ENCODE measurements around the gene PLA2G4D.
A peak's percentile ranks its signal among the peaks of the same experiment; 100 is the strongest.

Gene PLA2G4D, protein sequence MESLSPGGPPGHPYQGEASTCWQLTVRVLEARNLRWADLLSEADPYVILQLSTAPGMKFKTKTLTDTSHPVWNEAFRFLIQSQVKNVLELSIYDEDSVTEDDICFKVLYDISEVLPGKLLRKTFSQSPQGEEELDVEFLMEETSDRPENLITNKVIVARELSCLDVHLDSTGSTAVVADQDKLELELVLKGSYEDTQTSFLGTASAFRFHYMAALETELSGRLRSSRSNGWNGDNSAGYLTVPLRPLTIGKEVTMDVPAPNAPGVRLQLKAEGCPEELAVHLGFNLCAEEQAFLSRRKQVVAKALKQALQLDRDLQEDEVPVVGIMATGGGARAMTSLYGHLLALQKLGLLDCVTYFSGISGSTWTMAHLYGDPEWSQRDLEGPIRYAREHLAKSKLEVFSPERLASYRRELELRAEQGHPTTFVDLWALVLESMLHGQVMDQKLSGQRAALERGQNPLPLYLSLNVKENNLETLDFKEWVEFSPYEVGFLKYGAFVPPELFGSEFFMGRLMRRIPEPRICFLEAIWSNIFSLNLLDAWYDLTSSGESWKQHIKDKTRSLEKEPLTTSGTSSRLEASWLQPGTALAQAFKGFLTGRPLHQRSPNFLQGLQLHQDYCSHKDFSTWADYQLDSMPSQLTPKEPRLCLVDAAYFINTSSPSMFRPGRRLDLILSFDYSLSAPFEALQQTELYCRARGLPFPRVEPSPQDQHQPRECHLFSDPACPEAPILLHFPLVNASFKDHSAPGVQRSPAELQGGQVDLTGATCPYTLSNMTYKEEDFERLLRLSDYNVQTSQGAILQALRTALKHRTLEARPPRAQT

DNA sequence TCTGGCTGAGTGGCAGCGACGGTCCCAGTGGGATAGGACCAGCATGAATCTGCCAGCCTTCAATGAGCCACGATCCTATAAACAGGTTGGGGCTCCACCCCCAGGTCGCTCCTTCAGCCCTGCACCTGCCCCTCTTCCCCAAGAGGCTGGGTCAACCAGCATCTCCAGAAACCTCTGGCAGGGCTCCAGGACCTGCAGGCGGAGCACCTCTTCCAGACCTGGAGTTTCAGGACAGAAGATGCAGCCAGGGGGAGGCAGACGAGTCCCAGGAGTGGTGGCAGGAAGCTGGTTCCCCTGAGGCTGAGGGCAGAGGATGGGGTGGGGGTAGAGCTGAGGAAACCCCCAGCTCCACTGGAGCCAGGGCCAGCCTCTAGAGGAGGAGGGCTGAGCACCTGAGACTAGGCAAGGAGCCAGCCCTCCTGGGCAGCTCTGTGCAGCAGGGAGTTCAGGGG, at the start of gene PLA2G4D:
PLA2G4D (minus strand) TSS at position 51 of the 452 bp plus-strand sequence. CDS start 103 bp downstream, outside the sequence.
- no peak for DNase-seq (ENCODE audit: low read depth)

DNA sequence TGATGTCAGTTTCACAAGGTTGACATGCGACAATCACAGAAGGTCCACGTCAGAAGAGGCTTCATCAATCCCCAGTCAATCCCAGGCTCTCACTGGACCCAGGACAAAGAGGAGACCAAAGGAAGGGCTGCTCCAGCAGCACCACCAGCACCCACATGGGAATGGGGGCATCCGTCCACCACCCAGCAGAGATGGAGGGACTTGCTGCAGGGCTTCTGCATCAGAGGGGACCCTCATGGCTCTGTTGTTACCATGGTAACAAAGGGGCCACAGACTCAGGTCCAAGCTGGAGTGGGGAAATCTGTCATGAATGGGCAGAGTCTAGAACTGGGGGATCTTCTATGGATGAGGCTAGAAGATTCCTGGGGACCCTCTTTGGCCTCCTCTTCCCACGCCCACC, 49.0 kb upstream of the PLA2G4D start:
- no peak for DNase-seq (ENCODE audit: low read depth)

GRCh38 chr15:42141795-42142667, 47.7 kb upstream of the PLA2G4D start:
- no peak for DNase-seq (ENCODE audit: low read depth)

GRCh38 chr15:42141246-42141645, 46.9 kb upstream of the PLA2G4D start:
- no peak for DNase-seq (ENCODE audit: low read depth)

- DNase-seq (ENCODE audit: low read depth) = no peak
Measured at GRCh38 chr15:42140383-42141070, 46.2 kb upstream of the PLA2G4D start.

GRCh38 chr15:42139596-42139995, 45.2 kb upstream of the PLA2G4D start:
- DNase-seq (ENCODE audit: low read depth) = no peak

GRCh38 chr15:42138968-42139386, 44.6 kb upstream of the PLA2G4D start:
- no peak for DNase-seq (ENCODE audit: low read depth)

- no peak for DNase-seq (ENCODE audit: low read depth)
Measured at GRCh38 chr15:42138411-42138810, 44.0 kb upstream of the PLA2G4D start.

DNA sequence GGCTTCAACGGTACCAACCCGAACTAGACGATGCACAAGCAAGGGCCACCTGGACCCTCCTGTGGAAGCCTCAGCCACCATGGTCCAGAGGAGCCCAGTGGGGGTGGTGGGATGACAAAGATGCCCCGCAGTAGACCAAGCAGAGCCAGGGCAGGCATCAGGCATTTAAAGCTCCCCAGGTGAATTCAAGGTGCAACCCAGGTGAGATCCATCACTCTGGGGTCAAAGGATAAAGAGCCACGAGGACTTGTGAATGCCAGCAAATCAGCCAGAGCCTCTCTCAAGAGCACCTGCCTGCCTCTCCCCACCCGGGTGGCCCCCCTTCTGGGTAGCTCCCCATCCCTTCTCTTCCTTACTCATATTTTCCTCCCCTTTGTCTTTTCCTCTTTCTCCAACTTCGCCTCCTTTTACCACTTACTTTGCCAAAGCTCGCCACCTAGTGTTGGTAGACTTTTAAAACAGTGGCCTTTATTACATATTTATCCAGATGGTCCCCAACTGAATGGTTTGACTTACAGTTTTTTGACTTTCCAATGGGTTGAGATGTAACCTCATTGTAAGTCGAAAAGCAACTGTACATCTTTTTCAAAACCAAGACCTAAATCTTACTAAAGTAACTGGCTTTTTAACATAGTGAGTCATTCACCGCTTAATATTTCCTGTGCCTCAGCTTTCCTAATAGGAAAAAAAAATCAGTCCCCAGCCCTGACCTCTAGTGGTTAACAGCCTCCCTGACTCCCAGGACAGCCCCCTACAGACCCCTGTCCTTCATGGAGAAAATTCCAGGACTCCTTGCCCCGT, 43.3 kb upstream of the PLA2G4D start:
- peak; percentile 51 for DNase-seq (ENCODE audit: low read depth)

- no peak for DNase-seq (ENCODE audit: low read depth)
Measured at GRCh38 chr15:42136513-42136912, 42.2 kb upstream of the PLA2G4D start.

GRCh38 chr15:42135351-42135750, 41.0 kb upstream of the PLA2G4D start:
- no peak for DNase-seq (ENCODE audit: low read depth)

DNA sequence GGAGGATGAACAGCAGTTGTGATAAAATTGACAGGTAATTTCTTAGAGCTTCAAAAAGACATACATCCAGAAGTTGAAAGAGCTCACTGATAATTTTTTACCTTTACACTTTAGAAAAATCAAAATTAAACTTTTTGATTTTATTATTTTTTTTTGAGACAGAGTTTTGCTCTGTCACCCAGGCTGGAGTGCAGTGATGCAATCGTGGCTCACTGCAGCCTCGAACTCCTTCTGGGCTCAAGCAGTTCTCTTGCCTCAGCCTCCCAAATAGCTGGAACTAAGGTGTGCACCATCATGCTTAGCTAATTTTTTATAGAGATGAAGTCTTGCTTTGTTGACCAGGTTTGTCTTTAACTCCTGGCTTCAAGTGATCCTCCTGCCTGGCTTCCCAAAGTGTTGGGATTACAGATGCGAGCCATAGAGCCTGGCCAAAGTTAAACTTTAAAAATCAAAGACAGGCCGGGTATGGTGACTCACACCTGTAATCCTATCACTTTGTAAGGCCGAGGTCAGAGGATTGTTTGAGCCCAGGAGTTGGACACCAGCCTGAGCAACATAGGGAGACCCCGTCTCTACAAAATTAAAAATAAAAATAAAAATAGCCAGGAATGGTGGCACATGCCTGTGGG, 40.4 kb upstream of the PLA2G4D start:
- DNase-seq (ENCODE audit: low read depth) = no peak

DNA sequence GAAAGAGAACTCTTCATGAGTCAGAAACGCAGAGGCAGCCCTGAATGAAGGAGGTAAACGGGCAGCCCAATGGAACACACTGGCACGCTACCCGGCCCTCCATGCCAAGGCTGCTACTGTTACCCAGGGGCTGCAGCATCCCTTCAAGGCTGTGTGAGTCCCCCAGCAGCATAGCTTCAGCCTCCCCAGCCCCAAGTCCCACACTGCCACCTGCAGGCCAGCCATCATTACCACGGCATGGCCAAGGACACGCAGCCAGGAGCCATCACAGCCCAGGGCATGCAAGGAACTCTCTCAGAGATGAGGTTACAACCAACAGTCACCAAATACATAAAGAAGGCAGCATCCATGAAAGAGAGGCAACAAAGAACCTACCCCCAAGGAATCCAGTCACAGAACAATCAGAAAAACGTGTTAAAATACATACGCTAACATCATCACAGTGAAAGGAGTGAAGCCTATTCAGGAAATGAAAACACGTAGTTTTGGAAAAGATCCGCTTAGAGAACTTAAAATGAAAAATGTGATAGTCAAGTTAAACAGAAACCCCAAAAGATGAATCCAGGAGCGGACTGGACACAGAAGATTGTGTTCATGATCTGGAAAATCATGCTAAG, 39.6 kb upstream of the PLA2G4D start:
- peak; percentile 38 for DNase-seq (ENCODE audit: low read depth)

DNA sequence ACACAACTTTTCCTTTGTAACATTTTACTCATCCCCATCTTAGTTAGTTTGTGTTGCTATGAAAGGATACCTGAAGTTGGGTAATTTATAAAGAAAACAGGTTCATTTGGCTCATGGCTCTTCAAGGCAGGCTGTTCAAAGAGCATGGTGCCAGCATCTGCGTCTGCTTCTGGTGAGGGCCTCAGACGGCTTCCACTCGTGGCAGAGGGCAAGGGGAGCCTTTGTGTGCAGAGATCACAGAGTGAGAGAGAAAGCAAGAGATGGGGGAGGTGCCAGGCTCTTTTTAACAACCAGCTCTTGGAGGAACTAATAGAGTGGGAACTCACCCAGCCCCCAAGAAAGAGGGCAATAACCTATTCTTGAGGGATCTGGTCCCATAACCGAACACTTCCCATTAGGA, 39.0 kb upstream of the PLA2G4D start:
- DNase-seq (ENCODE audit: low read depth) = no peak

DNA sequence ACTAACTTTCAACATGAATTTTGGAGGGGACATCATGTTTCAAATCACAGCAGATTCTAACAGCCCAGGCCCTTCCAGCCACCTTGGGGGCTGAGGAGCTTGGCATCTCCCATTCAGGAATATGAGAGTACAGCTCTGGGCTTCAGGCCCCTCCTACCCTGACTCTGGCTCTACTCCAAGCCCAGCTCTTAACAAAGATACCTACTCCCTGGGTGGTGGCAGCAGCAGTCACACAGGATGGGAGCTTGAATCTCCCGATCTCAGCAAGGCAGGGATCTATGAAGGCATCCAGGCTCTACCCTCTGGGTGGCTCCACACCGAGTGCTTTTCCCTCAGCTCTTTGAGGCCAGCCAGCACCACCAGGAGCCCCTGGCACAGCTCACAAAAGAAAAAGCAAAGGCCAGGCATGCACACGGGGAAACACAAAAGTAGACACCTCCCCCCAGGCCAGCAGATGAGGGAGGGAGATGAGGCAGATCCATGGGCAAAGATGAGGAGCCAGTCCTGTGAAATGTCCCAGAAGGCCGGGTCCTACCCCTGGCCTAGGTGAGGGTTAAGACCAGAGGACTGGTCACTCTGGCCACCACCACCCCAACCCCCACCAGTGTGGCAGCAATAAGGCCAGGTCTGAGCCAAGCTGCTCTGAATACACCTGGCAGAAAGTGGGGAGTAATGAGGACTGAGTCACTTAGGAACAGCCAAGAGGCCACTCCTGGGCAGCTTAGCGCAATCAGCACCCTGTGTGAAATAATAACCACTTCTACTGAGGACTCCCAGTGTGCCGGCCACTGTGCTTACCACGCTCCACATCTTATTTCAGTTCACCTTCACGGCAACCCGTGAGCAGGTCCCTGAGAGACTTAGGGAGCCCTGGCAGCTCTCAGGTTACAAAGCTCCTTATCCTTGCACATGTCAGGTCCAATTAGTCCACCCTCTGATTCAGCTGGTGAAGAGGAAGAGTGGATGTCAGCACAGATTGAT, 37.8 kb upstream of the PLA2G4D start:
- no peak for DNase-seq (ENCODE audit: low read depth)

GRCh38 chr15:42131006-42131405, 36.6 kb upstream of the PLA2G4D start:
- no peak for DNase-seq (ENCODE audit: low read depth)

DNA sequence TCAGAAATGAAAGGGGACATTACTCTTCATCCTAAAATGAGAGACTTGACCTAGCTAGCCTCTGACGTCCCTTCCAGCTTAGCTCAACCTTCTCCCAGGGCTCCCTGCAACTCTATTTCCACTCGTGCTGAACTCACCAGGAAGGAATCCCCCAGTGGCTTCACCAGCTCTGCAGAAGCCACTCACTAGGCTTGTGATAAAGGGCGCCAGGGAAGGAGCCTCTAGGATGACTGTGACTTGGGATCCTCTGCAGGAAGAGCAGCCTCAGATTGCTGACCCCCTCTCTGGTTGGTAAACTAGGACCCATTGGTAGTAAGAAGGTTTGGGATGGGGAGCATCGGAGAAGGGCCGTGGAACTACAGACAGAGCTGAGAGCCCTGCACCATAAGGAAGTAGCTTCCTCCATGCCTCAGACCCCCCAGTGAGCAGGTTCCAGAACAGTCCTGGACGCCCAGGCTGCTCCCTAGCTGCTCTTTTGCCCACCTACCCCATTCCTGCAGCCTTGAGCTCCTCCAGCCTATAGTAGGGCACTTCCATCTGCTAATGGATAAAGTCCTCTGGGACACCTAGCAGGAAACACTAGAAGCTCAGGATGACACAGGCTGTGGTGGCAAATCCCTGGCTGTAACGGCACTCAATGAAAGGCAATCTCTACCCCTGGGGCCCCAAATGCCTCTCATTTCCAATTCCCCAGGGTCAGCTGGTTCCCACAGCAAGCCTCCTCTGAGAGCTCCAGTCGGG, 36.1 kb upstream of the PLA2G4D start:
- no peak for DNase-seq (ENCODE audit: low read depth)

DNA sequence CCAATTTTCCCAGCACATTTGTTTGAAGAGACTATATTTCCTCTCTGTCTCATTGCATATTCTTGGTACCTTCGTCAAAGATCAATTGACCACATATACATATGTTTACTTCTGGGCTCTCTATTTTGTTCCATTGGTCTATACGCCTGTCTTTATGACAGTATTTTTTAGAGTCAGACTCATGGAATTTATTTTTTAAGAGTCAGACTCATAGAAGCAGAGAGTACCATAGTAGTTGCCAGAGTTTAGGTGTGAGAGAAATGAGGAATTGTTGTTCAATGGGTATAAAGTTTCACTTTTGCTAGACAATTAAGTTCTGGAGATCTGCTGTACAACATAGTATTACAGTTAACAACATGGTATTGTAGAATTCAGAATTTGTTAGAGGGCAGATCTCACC, 35.0 kb upstream of the PLA2G4D start:
- DNase-seq (ENCODE audit: low read depth) = no peak

Measured in iris pigment epithelial cell (primary cell).